ENCODE measurements around the gene SSRP1.

The SSRP1 gene

DNA sequence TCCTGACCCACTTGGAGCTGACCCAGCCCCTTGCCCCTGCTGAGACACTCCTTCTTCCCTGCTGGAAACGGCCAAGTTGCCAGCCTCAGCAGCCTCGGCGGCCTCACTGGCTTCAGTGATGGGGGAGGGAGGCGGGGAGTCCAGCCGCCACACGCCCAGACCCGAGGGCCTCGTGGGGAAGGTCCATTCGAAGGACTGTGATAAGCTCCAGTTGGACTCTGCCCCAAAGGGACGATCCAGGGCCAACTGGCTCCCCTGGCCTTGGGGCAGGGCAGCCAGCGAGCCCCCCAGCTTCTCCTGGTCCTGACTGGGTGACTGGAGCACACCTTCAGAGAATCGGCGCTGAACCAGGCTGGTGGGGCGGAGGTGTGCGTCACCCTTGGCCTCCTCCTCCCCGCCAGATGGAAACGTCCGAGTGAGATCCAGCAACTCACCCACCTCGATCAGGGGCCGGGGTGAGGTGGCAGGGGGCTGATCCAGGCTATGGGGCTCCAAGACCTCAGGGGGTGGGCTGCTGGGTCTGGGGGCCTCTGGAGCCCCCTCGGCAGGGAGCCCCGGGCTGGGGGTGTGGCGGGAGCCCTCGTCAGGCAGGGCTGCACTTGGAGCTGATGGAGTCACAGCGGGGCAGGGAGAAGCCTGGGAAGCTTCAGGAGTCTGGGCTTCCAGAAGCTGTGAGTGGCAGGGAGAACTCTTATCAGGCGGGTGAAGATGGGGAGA is 22.5 kb downstream of the SSRP1 start:
- no peak for DNase-seq

- DNase-seq: peak; percentile 21
Observed at GRCh38 chr11:57312511-57313021, 23.1 kb downstream of the SSRP1 start.

- peak; percentile 86 for DNase-seq
Observed at GRCh38 chr11:57311109-57311936, 24.4 kb downstream of the SSRP1 start.

DNA sequence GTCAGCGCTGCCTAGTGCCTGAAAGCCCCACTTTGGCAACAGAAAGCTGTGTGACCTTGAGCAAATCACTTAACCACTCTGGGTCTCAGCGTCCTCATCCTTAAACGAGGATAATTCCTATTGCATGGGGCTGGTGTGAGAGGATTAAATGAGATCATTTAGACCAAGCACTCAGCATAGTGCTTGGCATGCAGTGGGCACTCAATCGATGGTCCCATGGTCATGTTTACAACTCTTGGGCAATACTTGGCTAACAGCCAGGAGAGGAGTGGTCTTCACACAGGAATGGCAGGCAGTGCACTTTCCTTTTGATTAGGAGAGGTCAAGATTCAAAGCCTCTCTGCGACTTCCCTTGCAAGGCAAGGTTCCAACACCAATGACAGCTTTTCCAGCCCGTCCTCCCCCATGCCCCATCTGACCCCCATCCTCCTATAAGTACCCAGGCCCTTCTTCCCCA is 25.0 kb downstream of the SSRP1 start:
- peak; percentile 35 for DNase-seq

DNA sequence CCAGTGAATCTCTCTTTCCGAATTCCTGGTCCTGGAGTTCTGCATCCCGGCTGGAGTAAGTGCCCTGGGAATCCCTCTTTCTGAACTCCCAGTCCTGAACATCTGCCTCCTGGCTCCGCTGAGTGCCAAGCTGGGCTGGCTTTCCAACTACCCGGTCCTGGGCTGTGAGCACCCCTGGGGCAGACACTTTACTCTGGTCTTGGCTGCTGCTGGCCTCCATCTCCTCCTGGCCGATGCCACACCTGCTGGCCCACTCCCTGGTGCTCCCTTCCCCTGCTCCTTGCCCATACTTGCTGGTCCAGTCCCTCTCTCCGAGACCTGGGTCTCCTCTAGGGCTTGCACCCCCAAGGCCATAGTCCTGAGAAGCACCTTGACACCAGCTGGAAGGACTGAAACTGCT is 25.6 kb downstream of the SSRP1 start:
- DNase-seq: no peak

- no peak for DNase-seq
Observed at GRCh38 chr11:57309106-57310059, 26.3 kb downstream of the SSRP1 start.

DNA sequence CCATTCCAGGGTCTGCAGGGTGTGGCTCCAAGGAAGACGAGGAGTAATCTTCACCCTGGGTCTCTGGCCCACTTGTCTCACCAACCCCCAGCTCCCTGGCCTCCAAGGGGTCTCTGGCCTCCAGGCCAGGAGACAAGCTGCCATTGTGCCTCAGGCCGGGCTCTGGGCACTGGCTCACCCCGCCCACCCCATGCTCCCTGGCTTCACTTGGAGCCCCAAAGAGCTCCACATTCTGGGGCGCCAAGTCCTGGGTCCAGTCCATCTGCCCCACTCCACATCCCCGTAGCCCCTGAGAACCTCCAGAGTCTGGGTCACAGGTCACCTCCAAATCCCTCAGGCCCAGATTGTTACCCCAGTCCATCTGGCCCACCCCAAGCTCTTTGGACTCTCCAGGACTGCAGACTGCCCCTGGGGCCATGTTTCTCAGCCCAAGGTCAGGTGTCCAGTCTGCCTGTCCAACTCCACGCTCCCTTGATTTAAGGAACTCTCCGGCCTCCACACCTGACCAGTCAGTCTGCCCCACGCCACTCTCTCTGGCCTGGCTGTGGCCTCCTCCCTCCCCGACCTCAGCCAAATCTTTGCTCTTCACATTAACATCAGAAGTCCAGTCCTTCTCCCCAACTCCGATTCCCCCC is 27.1 kb downstream of the SSRP1 start:
- DNase-seq: no peak

DNA sequence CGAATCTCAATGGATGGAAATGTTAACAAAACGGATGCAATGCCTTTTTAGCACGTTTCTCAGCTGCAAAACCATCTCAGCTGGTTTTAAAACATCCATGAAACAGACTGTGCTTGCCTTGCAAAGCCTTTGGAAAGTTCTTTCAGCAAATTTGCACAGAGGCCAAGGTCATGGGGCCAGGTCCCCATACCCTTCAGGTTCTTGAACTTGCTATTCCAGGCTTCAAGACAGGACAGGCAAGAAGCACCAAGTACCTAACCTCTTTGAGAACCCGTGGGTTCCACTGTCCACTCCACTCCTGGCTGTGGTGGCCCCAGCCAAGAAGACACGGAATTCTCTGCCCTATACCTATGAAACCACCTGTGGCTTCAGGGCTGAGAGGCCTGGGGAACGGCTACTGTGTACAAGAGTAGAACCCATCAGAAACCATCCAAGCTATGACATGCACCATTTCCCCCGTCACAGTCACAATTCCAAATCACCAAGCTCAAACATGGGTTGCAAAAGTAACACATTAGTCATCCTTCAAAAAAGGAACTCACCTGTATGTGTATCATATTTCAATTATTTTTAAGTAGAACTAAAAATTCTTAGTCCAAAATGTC is 27.9 kb downstream of the SSRP1 start:
- DNase-seq: peak; percentile 11

DNA sequence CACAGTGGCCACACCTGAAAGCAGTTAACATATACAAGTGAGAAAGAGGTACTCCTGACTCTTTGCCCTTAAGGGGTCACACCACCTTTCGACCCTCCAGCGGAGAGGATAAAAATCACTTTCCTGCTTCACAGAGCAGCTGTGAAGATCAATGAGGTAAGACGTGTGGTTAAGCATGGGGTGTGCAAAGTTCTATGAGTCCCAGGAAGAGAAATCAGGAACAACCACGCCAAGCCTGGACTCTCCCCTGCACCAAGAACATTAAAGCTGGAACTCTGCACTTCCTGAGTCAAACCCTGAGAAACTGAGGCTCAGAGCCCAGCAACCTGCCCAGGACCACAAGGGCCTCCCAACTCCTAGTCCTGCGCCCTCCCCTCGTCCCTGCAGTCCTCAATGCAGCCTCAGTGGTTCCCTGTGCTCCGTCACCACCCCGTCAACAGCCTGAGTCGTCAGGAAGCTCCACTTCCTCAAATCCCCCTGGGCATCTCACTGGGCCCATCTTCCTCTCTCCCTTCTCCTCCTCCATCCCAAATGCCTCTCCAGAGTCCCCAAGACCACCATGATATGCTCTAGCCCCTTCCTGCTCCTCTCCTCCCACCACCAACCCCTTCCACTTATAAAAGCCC is 28.6 kb downstream of the SSRP1 start:
- DNase-seq: no peak

GRCh38 chr11:57306161-57306876 is 29.4 kb downstream of the SSRP1 start:
- no peak for DNase-seq

- no peak for DNase-seq
Observed at GRCh38 chr11:57305523-57305922, 30.2 kb downstream of the SSRP1 start.

- DNase-seq: peak; percentile 90
Observed at GRCh38 chr11:57303990-57304579, 31.6 kb downstream of the SSRP1 start.

- peak; percentile 63 for DNase-seq
Observed at GRCh38 chr11:57303280-57303989, 32.3 kb downstream of the SSRP1 start.

- no peak for DNase-seq
Observed at GRCh38 chr11:57302489-57302888, 33.2 kb downstream of the SSRP1 start.

- DNase-seq: no peak
Observed at GRCh38 chr11:57301711-57302423, 33.8 kb downstream of the SSRP1 start.

- no peak for DNase-seq
Observed at GRCh38 chr11:57300785-57301184, 34.9 kb downstream of the SSRP1 start.

DNA sequence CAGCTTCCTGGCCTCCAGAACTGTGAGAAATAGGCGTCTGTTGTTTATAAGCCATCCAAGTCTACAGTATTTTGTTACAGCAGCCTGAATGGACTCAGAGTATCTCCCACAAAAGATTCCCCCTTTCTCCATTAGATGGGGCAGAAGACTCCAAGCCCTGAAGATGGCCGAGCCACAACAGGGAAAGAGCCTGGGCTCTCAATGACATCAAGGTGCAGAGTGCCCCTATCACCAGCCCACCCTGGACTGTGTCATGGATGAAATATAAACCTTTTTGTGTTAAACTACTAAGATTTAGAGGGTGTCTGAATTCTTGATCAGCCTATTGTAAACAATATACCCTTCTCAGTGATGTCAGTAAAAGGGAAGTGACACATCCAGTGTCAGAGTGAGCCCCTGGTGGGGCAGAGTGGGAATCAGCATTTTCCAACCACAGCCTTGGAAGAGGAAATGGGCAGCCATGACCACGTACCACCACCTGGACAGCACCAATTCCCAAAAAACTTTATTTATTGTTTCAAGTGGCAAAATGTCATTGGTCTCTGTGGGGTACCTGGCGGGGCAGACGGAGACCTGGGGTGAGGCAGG is 36.4 kb downstream of the SSRP1 start:
- no peak for DNase-seq

DNA sequence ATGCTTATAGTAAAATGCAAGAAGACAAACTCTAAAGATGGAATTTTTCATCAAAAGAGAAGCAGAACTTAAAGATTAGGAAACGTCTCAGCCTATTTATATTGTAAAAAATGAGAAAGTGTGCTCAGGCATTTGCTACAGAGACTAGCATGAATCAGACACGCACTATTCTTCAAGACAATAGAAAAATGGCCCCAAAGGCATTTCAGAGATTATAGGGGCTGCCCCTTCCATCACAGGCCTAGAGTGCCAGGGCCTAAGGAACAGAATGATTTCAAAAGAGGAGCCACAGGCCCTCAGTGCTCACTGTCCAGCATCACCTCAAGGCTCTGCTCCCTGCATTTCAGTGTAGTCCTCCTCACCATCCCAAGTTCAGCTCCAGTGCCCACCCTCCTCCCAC is 38.5 kb downstream of the SSRP1 start:
- no peak for DNase-seq

Data from DMS53 (cell line).